Fibroblast of the aortic adventitia (primary cell): Measurements from ENCODE around the gene EML6. TPM values are rescaled to one million over a fixed set of nuclear protein-coding genes. Genes with fewer than 3 reads are reported as not detected.

Experiments
- DNase-seq: peaks from one replicate; pipeline ENCODE4 v3.0.0-alpha.2; 2010; ENCODE audit warnings: low read depth
- H3K4me3 ChIP-seq: 2 replicates; pipeline ENCODE4 v1.5.1; 2011; ENCODE audit warnings: low read depth, mild to moderate bottlenecking, control low read depth, low read length, moderate library complexity
- total RNA-seq: library from RNA; depleted of rRNA; stranded (reverse); fragments of >200 nt; gene quantifications from 2 replicates; pipeline ENCODE4 v1.2.3, GENCODE V29; 2012; ENCODE audit warnings: low replicate concordance
- TF ChIP-seq, protein P1 (sequence below): IDR thresholded peaks from 2 replicates; pipeline ENCODE4 v1.5.1; 2011; ENCODE audit warnings: mild to moderate bottlenecking, low read length, control low read depth, inconsistent platforms; ENCODE audit not compliant: insufficient read depth

The EML6 gene
- total RNA-seq, 1 donor: 2.8 TPM

DNA sequence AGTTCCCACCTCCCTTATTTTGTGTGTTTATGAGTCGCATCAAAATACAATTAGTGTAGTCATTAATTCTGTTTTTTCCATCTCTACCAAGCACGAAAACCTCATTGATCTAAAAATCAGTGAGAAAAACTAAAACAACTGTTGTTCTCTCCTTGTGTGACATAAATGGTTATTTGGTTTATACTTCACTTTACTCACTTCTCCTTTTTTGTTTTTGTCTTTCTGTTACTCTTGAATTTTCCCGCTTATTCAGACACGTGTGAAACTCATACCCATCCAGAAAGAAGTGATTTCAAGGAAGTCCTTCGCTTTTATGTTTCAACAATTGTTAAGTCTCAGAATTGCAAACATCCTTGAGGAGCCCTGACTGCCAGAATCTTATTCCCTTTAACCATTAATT, 121.6 kb downstream of the EML6 start:
- TF ChIP-seq, protein P1, sequence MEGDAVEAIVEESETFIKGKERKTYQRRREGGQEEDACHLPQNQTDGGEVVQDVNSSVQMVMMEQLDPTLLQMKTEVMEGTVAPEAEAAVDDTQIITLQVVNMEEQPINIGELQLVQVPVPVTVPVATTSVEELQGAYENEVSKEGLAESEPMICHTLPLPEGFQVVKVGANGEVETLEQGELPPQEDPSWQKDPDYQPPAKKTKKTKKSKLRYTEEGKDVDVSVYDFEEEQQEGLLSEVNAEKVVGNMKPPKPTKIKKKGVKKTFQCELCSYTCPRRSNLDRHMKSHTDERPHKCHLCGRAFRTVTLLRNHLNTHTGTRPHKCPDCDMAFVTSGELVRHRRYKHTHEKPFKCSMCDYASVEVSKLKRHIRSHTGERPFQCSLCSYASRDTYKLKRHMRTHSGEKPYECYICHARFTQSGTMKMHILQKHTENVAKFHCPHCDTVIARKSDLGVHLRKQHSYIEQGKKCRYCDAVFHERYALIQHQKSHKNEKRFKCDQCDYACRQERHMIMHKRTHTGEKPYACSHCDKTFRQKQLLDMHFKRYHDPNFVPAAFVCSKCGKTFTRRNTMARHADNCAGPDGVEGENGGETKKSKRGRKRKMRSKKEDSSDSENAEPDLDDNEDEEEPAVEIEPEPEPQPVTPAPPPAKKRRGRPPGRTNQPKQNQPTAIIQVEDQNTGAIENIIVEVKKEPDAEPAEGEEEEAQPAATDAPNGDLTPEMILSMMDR: no peak
- DNase-seq: no peak
- no peak overlapping the region for H3K4me3 ChIP-seq

DNA sequence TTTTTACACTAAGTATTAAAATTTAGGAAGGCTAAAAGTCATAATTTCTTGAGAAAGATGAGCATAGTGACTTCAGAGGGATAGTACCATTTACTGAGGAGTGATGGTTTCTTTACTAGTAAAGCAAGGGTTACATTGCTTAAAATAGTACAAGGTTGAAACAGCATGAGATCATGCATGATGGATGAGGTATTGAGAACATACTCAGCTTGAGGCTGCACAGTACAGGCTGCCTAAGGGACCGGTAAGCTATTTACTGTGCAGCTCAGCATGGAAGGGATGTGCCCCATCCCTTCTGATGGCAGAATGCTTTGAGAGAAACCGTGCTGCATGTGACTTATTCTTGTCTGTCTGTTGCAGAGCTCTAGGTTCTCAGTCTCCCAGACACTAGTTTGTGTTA, 122.1 kb downstream of the EML6 start:
- DNase-seq: peak; percentile 20
- TF ChIP-seq, protein P1: no peak
- H3K4me3 ChIP-seq: no peak overlapping the region

DNA sequence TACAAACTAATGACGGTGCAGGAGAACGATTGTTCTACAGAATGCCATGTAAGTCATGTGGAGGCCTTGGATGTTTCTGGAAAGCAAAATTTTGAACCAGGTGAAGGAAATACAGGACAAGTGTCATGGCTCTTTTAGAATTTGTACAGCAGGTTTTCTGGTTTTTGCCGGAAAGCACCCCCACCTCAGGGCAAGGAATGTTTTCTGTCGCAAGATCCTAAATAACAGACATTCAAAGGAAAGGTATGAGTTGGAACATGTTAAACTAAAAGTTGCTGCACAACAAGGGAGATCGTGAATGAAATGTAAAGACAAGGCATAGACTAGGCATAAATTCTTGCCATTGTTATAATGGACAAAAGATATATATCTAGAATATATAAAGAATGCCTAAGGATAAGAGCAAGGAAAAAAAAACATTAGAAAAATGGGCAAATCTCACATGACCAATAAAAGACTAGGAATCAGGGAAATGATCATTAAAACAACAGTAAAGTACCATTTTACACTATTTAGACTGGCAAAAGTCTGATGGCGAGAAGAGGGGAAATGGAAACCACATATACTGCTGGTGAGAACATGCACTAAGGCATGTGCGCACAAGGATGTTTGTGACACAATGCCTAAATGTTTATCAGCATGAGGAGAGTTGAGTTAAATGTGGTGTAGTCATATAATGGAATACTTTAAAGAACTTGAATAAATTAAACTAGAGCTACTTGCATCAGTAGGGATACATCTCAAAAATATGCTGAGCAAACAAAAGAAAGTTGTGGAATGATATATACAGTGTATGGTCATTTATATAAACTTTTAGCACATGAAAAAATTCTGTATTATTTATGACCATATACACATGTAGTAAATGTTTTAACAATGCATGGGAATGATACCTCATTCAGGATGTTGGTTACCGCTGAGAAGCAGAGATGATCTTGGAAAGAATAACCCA, 127.0 kb downstream of the EML6 start:
- H3K4me3 ChIP-seq: no peak overlapping the region
- TF ChIP-seq, protein P1: no peak
- DNase-seq: no peak

DNA sequence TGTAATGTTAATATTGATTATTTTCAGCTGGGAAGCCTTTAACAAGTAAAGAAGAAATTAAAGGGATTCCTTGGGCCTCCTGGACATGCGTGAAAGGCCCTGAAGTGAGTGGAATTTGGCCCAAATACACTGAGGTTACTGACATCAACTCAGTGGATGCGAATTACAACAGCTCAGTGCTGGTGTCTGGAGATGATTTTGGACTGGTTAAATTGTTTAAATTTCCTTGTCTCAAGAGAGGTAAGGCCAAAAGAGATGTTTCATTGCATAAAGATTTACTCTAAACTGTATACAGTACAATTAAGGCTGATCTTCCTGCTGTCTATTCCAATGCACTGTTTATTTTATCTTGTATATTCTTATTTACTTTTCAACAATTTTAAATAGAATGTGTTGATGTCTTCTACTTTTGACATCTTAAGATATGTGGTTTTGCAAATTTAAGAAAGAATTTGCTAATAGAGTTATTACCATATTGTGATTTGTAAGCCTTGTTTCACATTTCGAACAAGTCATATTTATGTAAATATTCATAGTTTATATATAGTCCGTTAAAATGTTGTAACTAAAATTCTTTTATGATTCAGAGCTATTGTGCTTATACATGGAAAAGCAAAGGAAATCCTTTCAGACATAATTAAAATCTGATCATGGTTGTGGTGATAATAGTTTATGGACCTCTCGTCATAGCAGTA, 130.3 kb downstream of the EML6 start:
- TF ChIP-seq, protein P1: no peak

DNA sequence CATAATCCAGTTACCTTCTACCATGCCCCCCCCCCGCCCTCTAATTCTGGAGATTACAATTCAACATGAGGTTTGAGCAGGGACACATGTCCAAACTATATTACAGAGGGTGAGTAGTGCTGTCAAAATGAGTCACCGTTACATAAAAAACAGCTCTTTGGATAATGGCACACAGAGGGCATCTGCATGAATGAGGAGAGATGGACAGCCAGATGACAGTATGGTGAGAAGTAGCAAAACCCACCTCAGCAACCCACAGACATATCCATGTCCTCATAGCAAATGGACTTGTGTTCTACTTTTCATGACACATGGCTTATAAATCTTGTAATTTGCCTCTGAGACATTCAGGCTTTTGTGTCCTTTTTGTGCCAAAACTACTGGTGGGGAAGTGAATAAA, 132.0 kb downstream of the EML6 start:
- no peak for DNase-seq
- TF ChIP-seq, protein P1: no peak
- no peak overlapping the region for H3K4me3 ChIP-seq

More for the DNA sequence above, 130.3 kb downstream of the EML6 start:
- no peak overlapping the region for H3K4me3 ChIP-seq
- DNase-seq: no peak

DNA sequence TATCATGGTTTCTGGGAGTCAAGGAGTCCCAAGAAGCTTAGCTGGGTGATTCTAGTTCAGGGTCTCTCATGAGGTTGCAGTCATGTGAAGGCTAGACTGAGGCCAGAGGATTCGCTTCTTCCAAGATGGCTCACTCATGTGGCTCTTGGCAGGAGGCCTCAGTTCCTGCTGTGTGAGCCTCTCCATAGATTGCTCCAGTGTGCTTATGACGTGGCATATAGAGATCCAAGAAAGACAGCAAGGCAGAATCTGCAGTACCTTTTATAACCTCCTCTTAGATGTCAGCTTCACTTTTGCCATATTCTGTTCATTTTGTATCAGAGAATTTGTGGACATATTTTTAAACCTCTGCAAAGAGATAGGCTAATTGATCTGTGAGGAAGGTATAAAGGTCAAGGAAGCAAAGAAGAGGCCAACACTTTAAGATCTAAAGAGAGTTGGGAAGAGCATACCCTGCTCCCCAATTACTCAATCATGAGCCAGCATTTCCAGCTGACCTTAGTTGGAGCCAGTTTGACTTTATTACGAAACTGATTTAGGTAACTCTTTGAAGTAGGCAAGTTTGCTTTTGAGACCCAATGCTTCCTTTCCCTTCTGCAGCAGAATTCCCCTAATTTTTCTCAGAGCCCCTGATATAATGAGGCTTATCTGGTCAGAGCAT, 134.7 kb downstream of the EML6 start:
- H3K4me3 ChIP-seq: no peak overlapping the region
- TF ChIP-seq, protein P1: no peak
- peak; percentile 59 for DNase-seq
